Measurements from ENCODE around the gene FHIT.

DNA sequence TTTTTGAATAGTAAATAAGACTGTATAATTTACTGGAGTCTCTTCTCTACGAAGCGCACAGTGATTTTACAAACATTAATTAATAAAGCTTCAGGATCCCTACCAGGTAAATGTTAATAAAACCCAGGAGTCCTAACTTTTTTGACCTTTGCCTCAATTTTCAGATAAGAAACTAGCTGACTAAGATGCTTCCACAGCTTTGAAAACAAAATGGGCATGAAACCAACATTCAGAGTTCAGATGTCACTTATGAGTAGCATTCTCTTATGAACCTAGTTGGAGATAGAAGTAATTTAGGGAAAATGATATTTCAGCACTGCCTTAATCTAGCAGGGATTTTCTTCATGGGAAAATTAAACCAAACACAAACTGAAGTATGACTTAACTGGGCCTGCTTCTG is 13.0 kb upstream of the FHIT start:
- TF ChIP-seq, protein P1, sequence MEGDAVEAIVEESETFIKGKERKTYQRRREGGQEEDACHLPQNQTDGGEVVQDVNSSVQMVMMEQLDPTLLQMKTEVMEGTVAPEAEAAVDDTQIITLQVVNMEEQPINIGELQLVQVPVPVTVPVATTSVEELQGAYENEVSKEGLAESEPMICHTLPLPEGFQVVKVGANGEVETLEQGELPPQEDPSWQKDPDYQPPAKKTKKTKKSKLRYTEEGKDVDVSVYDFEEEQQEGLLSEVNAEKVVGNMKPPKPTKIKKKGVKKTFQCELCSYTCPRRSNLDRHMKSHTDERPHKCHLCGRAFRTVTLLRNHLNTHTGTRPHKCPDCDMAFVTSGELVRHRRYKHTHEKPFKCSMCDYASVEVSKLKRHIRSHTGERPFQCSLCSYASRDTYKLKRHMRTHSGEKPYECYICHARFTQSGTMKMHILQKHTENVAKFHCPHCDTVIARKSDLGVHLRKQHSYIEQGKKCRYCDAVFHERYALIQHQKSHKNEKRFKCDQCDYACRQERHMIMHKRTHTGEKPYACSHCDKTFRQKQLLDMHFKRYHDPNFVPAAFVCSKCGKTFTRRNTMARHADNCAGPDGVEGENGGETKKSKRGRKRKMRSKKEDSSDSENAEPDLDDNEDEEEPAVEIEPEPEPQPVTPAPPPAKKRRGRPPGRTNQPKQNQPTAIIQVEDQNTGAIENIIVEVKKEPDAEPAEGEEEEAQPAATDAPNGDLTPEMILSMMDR (IDR thresholded peaks at IDR 0.05) = no peak
- TF ChIP-seq POLR2A (IDR thresholded peaks at IDR 0.05) = no peak

Measured in Peyer's patch (tissue), 4 donors.